Measurements from ENCODE around the gene FCHO1.

GRCh38 chr19:17788632-17789031 is 37.4 kb downstream of the FCHO1 start:
- TF ChIP-seq CTCF (IDR thresholded peaks at IDR 0.05; ENCODE audit: low read depth, low read length, missing input control) (no peak), TAF1 (conservative IDR thresholded peaks at IDR 0.05) (no peak), RXRA (IDR thresholded peaks at IDR 0.05) (no peak), RAD21 (IDR thresholded peaks at IDR 0.05) (no peak), ZBTB33 (IDR thresholded peaks at IDR 0.05) (no peak), MAX (IDR thresholded peaks at IDR 0.05) (no peak), REST (IDR thresholded peaks at IDR 0.05) (no peak), EGR1 (IDR thresholded peaks at IDR 0.05; ENCODE audit: low read depth in 2 of 2) (no peak), SP1 (IDR thresholded peaks at IDR 0.05) (no peak), ATF3 (IDR thresholded peaks at IDR 0.05) (no peak)
